Endothelial cell (in vitro differentiated cells): ENCODE measurements around the gene PDE3A. TPM values are rescaled to one million over a fixed set of nuclear protein-coding genes. Genes with fewer than 3 reads are reported as not detected.

ENCODE experiments used
- DNase-seq: peaks from one replicate; pipeline ENCODE4 v3.0.0; 2021; ENCODE audit warnings: low spot score
- H3K27ac Mint-ChIP-seq: one replicate; pipeline ENCODE4 v1.8.0; 2021; ENCODE audit warnings: mixed read lengths, inconsistent platforms; ENCODE audit not compliant: unreplicated experiment
- H3K27me3 Mint-ChIP-seq: one replicate; pipeline ENCODE4 v1.8.0; 2021; ENCODE audit warnings: mild to moderate bottlenecking, moderate library complexity, mixed read lengths, inconsistent platforms; ENCODE audit not compliant: unreplicated experiment
- H3K36me3 Mint-ChIP-seq: one replicate; pipeline ENCODE4 v1.8.0; 2021; ENCODE audit warnings: mild to moderate bottlenecking, low read depth, mixed read lengths, inconsistent platforms; ENCODE audit not compliant: unreplicated experiment
- H3K4me1 Mint-ChIP-seq: one replicate; pipeline ENCODE4 v1.8.0; 2021; ENCODE audit warnings: mild to moderate bottlenecking, mixed read lengths, inconsistent platforms; ENCODE audit not compliant: unreplicated experiment
- H3K4me3 Mint-ChIP-seq: one replicate; pipeline ENCODE4 v1.8.0; 2021; ENCODE audit warnings: mild to moderate bottlenecking, mixed read lengths, inconsistent platforms; ENCODE audit not compliant: unreplicated experiment
- H3K9me3 Mint-ChIP-seq: one replicate; pipeline ENCODE4 v1.8.0; 2021; ENCODE audit warnings: mixed read lengths, inconsistent platforms; ENCODE audit not compliant: unreplicated experiment
- CTCF ChIP-seq: fragments of 200-600 bp; sonication (generic); IDR thresholded peaks from one replicate; pipeline ENCODE4 v1.5.0; 2021; ENCODE audit warnings: antibody characterized with exemption; ENCODE audit not compliant: unreplicated experiment
- total RNA-seq: library from RNA; stranded (reverse); fragmentation: NEBNext Ultra II Directional; extraction: Animal tissue kit (Norgen Biotek cat#: 25700); gene quantifications from one replicate; pipeline ENCODE4 v1.2.1, GENCODE V29; 2021; ENCODE audit not compliant: unreplicated experiment

The PDE3A gene
- total RNA-seq, 1 donor from 2014 or later = 0.97 TPM

GRCh38 chr12:20508962-20509361, 140.6 kb downstream of the PDE3A start:
- Mint-ChIP-seq H3K36me3 (no peaks in the 10 kb centered on the region), H3K4me1 (no peaks in the 10 kb centered on the region), H3K9me3 (no peaks in the 10 kb centered on the region), H3K27ac (no peak overlapping the region), H3K27me3 (no peaks in the 10 kb centered on the region), H3K4me3 (no peak overlapping the region)
- no peak for TF ChIP-seq CTCF
- no peak for DNase-seq

GRCh38 chr12:20510811-20511210, 142.5 kb downstream of the PDE3A start:
- Mint-ChIP-seq H3K9me3 (no peaks in the 10 kb centered on the region), H3K4me1 (no peaks in the 10 kb centered on the region), H3K27ac (no peak overlapping the region), H3K27me3 (no peaks in the 10 kb centered on the region), H3K36me3 (no peaks in the 10 kb centered on the region), H3K4me3 (no peak overlapping the region)
- no peak for TF ChIP-seq CTCF
- no peak for DNase-seq

GRCh38 chr12:20513189-20513588, 144.9 kb downstream of the PDE3A start:
- H3K27ac Mint-ChIP-seq = no peak overlapping the region
- TF ChIP-seq CTCF = no peak
- no peaks in the 10 kb centered on the region for H3K9me3 Mint-ChIP-seq
- no peak for DNase-seq
- no peaks in the 10 kb centered on the region for H3K36me3 Mint-ChIP-seq
- no peaks in the 10 kb centered on the region for H3K4me1 Mint-ChIP-seq
- no peak overlapping the region for H3K4me3 Mint-ChIP-seq
- H3K27me3 Mint-ChIP-seq = no peaks in the 10 kb centered on the region

- Mint-ChIP-seq H3K27ac (no peak overlapping the region), H3K4me1 (no peaks in the 10 kb centered on the region), H3K4me3 (no peak overlapping the region)
These were observed 146.3 kb downstream of the PDE3A start for GRCh38 chr12:20514598-20514997.

GRCh38 chr12:20520532-20520931, 152.2 kb downstream of the PDE3A start:
- TF ChIP-seq CTCF = no peak
- Mint-ChIP-seq H3K27me3 (no peaks in the 10 kb centered on the region), H3K9me3 (no peaks in the 10 kb centered on the region), H3K4me1 (no peaks in the 10 kb centered on the region), H3K4me3 (no peak overlapping the region), H3K27ac (no peak overlapping the region), H3K36me3 (no peaks in the 10 kb centered on the region)
- DNase-seq = no peak

More at GRCh38 chr12:20514598-20514997, 146.3 kb downstream of the PDE3A start:
- H3K27me3 Mint-ChIP-seq = no peaks in the 10 kb centered on the region
- no peaks in the 10 kb centered on the region for H3K9me3 Mint-ChIP-seq
- DNase-seq = no peak
- H3K36me3 Mint-ChIP-seq = no peaks in the 10 kb centered on the region
- TF ChIP-seq CTCF = no peak
